ENCODE results near the gene RPL12.

- TF ChIP-seq CTCF (IDR thresholded peaks at IDR 0.05) = no peak
- TF ChIP-seq POLR2A (IDR thresholded peaks at IDR 0.05) = no peak
- TF ChIP-seq EP300 (IDR thresholded peaks at IDR 0.05) = no peak
Observed at GRCh38 chr9:127458921-127459320, 7.7 kb upstream of the RPL12 start.

Data from tibial nerve (tissue), 4 donors.